Ovary (tissue), 9 donors: Measurements from ENCODE around the gene MED27. TPM values are rescaled to one million over a fixed set of nuclear protein-coding genes. Genes with fewer than 3 reads are reported as not detected.

Experiments
- DNase-seq, 5 donors: peaks; one replicate each; pipeline ENCODE4 v3.0.0-alpha.2; 2019 to 2020
- H3K27ac ChIP-seq, 2 donors: fragments of 200-600 bp; one replicate each; pipeline versions ENCODE4 v1.5.1 to v1.8.0; 2019 to 2022
- H3K27me3 ChIP-seq: fragments of 200-600 bp; one replicate; pipeline ENCODE4 v1.8.0; 2022
- H3K36me3 ChIP-seq: fragments of 200-600 bp; sonication (generic); one replicate; pipeline ENCODE4 v1.5.1; 2019
- H3K4me1 ChIP-seq: one replicate; pipeline ENCODE4 v1.8.1; 2013; ENCODE audit warnings: mild to moderate bottlenecking, moderate library complexity; ENCODE audit not compliant: insufficient read depth
- H3K4me3 ChIP-seq: fragments of 200-600 bp; sonication (generic); one replicate; pipeline ENCODE4 v1.5.1; 2017
- H3K9me3 ChIP-seq, 2 donors: fragments of 200-600 bp in 1 of 2; sonication (generic) in 1 of 2; one replicate each; pipeline versions ENCODE4 v1.5.1 to v1.8.1; 2013 to 2019; ENCODE audit warnings: mild to moderate bottlenecking in 1 of 2, moderate library complexity in 1 of 2
- EP300 ChIP-seq: sonication (generic); formaldehyde crosslinking; IDR thresholded peaks from one replicate; pipeline ENCODE4 v1.6.1; 2017; ENCODE audit warnings: antibody characterized with exemption
- POLR2A ChIP-seq: fragments of 450-650 bp; IDR thresholded peaks from one replicate; pipeline ENCODE4 v1.6.1; 2017; ENCODE audit warnings: antibody characterized with exemption, mild to moderate bottlenecking, moderate library complexity
- WGBS, 3 donors: extraction: QIAGEN DNeasy Blood & Tissue Kit in 1 of 3; methylation state at CpG; one replicate each; pipeline versions ENCODE4 v1.1.5 to v1.1.7; 2013 to 2017; 5-methylcytosine and 5-hydroxymethylcytosine counted together
- intact Hi-C, 4 donors: fragments of 100-400 bp; cut with DNase I; formaldehyde crosslinking; loops; one replicate each; pipeline versions ENCODE4 v1.11.0 to v1.15.1; 2022 to 2023
- polyA plus RNA-seq, 2 donors: library from polyadenylated mRNA; stranded (reverse); fragments of 200-250 nt in 1 of 2; fragments of 350-450 nt in 1 of 2; fragmentation: Illumina TruSeq in 1 of 2; extraction: RNeasy Lipid Tissue Mini Kit (QIAGEN cat#74804) in 1 of 2; gene quantifications; one replicate each; pipeline ENCODE4 v1.2.3, GENCODE V29; 2013 to 2014
- total RNA-seq, 7 donors: library from RNA; depleted of rRNA in 2 of 7; stranded (reverse); fragments of >200 nt in 2 of 7; fragmentation: NEBNext Ultra II Directional in 3 of 7; extraction: Animal tissue kit (Norgen Biotek cat#: 25700) in 3 of 7; gene quantifications; one replicate each; pipeline versions ENCODE4 v1.1.0 to v1.2.4, GENCODE V29; 2016 to 2023
- TF ChIP-seq, protein P1 (sequence below), 3 donors: fragments of 450-650 bp in 2 of 3; fragments of 200-600 bp in 1 of 3; IDR thresholded peaks; one replicate each; pipeline versions ENCODE4 v1.5.1 to v1.8.0; 2016 to 2022; ENCODE audit warnings: antibody characterized with exemption in 3 of 3, mild to moderate bottlenecking in 1 of 3
- donor health status: DM: no; HTN: no; CAD: no; lungs with moderate emphysema.
- donor health status: DM: no; HTN: no; CAD: no.
- donor health status: Bipolar disorder and iron deficiency.
- donor health status: DM: yes; HTN: yes; CAD: no.
- donor health status: DM: no; HTN: no; CAD: no.
- donor health status: DM: yes; HTN: yes; CAD: no.

MED27 gene
- total and polyA plus RNA-seq, 9 donors, result 7.6 to 24.9 (median 17.4) TPM

DNA sequence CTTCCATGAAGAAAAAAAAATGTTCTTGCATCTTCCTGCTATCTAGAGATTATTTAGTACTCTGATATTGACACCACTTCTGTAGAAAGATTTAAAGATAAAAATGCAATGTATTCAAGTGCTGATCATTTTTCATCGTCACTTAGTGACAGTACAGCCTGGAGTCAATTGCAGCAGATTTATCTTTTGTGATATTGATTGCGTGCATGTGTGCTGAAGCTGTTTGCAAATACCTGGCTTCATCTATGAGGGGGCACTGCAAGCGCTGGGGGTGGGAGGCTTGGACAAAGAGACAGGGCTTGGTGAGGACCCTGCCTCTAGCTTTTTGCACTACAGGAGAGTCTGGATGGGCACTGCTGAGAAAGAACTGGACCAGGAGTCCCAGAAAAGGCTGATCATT, 38.0 kb upstream of the MED27 start:
- Histone ChIP-seq H3K36me3 (no peaks in the 10 kb centered on the region), H3K27me3 (no peaks in the 10 kb centered on the region), H3K9me3 (no peaks in the 10 kb centered on the region), H3K4me3 (no peak overlapping the region), H3K4me1 (no peaks in the 10 kb centered on the region), H3K27ac (no peak overlapping the region)
- TF ChIP-seq EP300 (no peak), POLR2A (no peak)
- TF ChIP-seq, protein P1, sequence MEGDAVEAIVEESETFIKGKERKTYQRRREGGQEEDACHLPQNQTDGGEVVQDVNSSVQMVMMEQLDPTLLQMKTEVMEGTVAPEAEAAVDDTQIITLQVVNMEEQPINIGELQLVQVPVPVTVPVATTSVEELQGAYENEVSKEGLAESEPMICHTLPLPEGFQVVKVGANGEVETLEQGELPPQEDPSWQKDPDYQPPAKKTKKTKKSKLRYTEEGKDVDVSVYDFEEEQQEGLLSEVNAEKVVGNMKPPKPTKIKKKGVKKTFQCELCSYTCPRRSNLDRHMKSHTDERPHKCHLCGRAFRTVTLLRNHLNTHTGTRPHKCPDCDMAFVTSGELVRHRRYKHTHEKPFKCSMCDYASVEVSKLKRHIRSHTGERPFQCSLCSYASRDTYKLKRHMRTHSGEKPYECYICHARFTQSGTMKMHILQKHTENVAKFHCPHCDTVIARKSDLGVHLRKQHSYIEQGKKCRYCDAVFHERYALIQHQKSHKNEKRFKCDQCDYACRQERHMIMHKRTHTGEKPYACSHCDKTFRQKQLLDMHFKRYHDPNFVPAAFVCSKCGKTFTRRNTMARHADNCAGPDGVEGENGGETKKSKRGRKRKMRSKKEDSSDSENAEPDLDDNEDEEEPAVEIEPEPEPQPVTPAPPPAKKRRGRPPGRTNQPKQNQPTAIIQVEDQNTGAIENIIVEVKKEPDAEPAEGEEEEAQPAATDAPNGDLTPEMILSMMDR (IDR thresholded peaks at IDR 0.05), result no peak
- intact Hi-C loops, result no loop called here
- DNase-seq, result no peak
- 74 to 85% (median 79%) methylated on average over 3 of the region's 3 CpGs for WGBS, 3 donors

DNA sequence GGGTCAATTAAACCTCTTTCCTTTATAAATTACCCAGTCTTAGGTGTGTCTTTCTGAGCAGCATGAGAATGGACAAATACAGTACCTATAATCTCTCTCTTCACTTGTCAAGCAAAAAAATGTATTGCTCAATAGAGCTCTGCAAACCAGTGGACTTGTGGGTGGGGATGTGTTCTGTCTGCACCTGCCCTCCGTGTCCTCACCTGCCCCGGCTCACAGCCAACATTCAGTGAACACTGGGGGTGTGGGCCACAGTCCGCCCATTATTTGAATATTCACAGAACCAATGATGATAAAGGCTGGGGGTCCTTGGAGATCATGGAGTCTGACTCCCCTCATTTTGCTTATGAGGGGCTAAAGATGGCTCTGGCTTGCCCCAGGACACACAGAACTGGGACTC, 36.9 kb upstream of the MED27 start:
- Histone ChIP-seq H3K4me3 (no peak overlapping the region), H3K4me1 (no peaks in the 10 kb centered on the region), H3K9me3 (no peaks in the 10 kb centered on the region), H3K36me3 (no peaks in the 10 kb centered on the region), H3K27me3 (no peaks in the 10 kb centered on the region), H3K27ac (no peak overlapping the region)
- WGBS, 3 donors, result 72 to 82% (median 77%) methylated on average over 3 of the region's 3 CpGs
- intact Hi-C loops, result no loop called here
- DNase-seq, result no peak
- TF ChIP-seq, protein P1 (IDR thresholded peaks at IDR 0.05), result no peak
- TF ChIP-seq EP300 (no peak), POLR2A (no peak)

DNA sequence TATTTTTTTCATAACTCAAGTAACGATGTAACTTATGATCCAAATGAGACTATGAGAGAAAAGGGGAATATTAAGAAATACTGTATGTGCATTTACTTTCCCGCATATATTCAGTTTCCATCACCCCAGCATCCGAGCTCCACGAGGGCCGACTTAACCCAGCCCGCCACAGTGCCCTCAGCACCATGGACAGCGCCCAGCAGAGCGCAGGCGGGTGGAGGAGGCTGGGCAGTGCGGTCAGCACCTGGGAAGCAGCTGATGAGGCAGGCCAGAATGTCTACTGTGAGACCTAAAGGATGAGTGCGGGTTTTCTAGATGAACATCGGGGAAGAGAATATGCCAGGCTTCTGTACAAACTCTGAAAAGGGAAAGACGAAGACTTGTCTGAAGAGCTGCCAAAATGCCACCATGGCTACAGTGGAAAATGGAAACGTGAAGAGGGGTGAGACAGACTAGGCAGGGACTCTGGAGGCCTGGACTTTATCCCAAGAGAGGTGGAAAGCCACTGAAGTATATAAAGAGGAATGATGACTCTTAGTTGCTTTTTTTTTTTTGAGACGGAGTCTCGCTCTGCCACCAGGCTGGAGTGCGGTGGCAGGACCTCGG, 34.5 kb upstream of the MED27 start:
- 20 to 29% (median 25%) methylated on average over 18 of the region's 18 CpGs for WGBS, 3 donors
- no peaks in the 10 kb centered on the region for H3K4me1 ChIP-seq

DNA sequence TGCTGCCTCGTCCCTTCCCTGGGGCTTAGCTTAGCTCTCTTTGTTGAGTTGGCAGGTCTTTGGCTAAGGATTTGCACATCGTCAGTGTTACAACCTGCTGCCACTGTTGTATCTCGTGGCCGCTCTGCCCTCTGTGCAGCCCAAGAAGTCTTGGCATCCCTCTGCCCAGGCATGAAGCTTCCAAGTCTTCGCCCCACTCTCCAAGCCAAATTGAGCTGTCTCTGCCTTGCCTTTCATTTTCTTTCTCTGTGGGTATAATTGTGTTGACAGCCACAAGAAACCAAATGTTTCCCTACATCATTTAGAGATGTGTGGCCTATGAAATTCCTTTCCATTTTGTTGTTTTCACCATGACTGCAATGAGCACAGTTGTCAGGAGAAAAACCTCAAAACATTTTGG, 29.6 kb upstream of the MED27 start:
- no peaks in the 10 kb centered on the region for H3K4me1 ChIP-seq
- no peak for TF ChIP-seq EP300
- no peak for TF ChIP-seq POLR2A
- TF ChIP-seq, protein P1 (IDR thresholded peaks at IDR 0.05), result no peak
- intact Hi-C loops, result no loop called here
- H3K9me3 ChIP-seq, result no peaks in the 10 kb centered on the region
- H3K4me3 ChIP-seq, result no peak overlapping the region
- no peak overlapping the region for H3K27ac ChIP-seq
- DNase-seq, result no peak
- WGBS, 3 donors, result 69 to 71% (median 71%) methylated on average over 5 of the region's 5 CpGs
- no peaks in the 10 kb centered on the region for H3K36me3 ChIP-seq
- no peaks in the 10 kb centered on the region for H3K27me3 ChIP-seq

More for the DNA sequence above, 34.5 kb upstream of the MED27 start:
- intact Hi-C loops, result no loop called here
- H3K4me3 ChIP-seq, result no peak overlapping the region
- no peak overlapping the region for H3K27ac ChIP-seq
- H3K9me3 ChIP-seq, result no peaks in the 10 kb centered on the region
- peak; percentile 25 to 71 (median 61) for DNase-seq
- H3K36me3 ChIP-seq, result no peaks in the 10 kb centered on the region
- TF ChIP-seq EP300 (no peak), POLR2A (no peak)
- TF ChIP-seq, protein P1 (IDR thresholded peaks at IDR 0.05), result no peak
- H3K27me3 ChIP-seq, result no peaks in the 10 kb centered on the region
